ENCODE data around the gene FBXW10B.
"Not testable (repeated sequence)": the region's sequence is repeated elsewhere in the genome, so short reads cannot be mapped to it uniquely, and the experiment has no call there.

The FBXW10B gene

GRCh38 chr17:15650741-15651582 lies 31.5 kb upstream of the FBXW10B start:
- POLR2A ChIA-PET: interaction anchor here (0.8 to 1.2 kb wide), 3 partner anchors 11 to 348 kb away, joined by 5 to 9 read pairs (median 8); partner anchors contain the start of genes TTC19, ZNF286A and ZSWIM7
- CTCF ChIA-PET: interaction anchor here (0.6 to 0.7 kb wide), 3 partner anchors 33 to 620 kb away, joined by 3 read pairs; no protein-coding TSS in a partner anchor
- peak; percentile 2 for DNase-seq (ENCODE audit: extremely low spot score)
- no peak for TF ChIP-seq HDGF (IDR thresholded peaks at IDR 0.05; ENCODE audit: borderline replicate concordance)
- no peak for TF ChIP-seq FOXA1 (IDR thresholded peaks at IDR 0.05)
- TF ChIP-seq ELF4 (IDR thresholded peaks at IDR 0.05): no peak
- no peak for TF ChIP-seq ZNF384 (IDR thresholded peaks at IDR 0.05)
- TF ChIP-seq FOXM1 (IDR thresholded peaks at IDR 0.05; ENCODE audit: borderline replicate concordance): no peak
- no peak for TF ChIP-seq PKNOX1 (IDR thresholded peaks at IDR 0.05)
- TF ChIP-seq ARNT (IDR thresholded peaks at IDR 0.05): no peak
- no peak for TF ChIP-seq LEF1 (IDR thresholded peaks at IDR 0.05; ENCODE audit: borderline replicate concordance)
- no peak for TF ChIP-seq SP1 (IDR thresholded peaks at IDR 0.05)
- no peak for TF ChIP-seq BHLHE40 (IDR thresholded peaks at IDR 0.05; ENCODE audit: borderline replicate concordance)
- no peak for TF ChIP-seq CTBP1 (IDR thresholded peaks at IDR 0.05; ENCODE audit: borderline replicate concordance)
- TF ChIP-seq TARDBP (IDR thresholded peaks at IDR 0.05): no peak
- no peak for TF ChIP-seq NFRKB (IDR thresholded peaks at IDR 0.05)
- TF ChIP-seq SUZ12 (IDR thresholded peaks at IDR 0.05): no peak
- TF ChIP-seq L3MBTL2 (conservative IDR thresholded peaks at IDR 0.05): no peak
- no peak for TF ChIP-seq FOXK2 (IDR thresholded peaks at IDR 0.05)

- ChIA-PET POLR2A (no interaction called here), CTCF (interaction anchor here (0.7 kb wide), 1 partner anchor 127 kb away, joined by 4 read pairs; no protein-coding TSS in a partner anchor)
- peak; percentile 1 for DNase-seq (ENCODE audit: extremely low spot score)
- TF ChIP-seq ELF4 (IDR thresholded peaks at IDR 0.05): no peak
- TF ChIP-seq ARNT (IDR thresholded peaks at IDR 0.05): no peak
- no peak for TF ChIP-seq PKNOX1 (IDR thresholded peaks at IDR 0.05)
- no peak for TF ChIP-seq NFRKB (IDR thresholded peaks at IDR 0.05)
- TF ChIP-seq TARDBP (IDR thresholded peaks at IDR 0.05): no peak
- TF ChIP-seq LEF1 (IDR thresholded peaks at IDR 0.05; ENCODE audit: borderline replicate concordance): no peak
- TF ChIP-seq BHLHE40 (IDR thresholded peaks at IDR 0.05; ENCODE audit: borderline replicate concordance): no peak
- no peak for TF ChIP-seq CTBP1 (IDR thresholded peaks at IDR 0.05; ENCODE audit: borderline replicate concordance)
- no peak for TF ChIP-seq SP1 (IDR thresholded peaks at IDR 0.05)
Measured at GRCh38 chr17:15649861-15650421, 30.4 kb upstream of the FBXW10B start.

- POLR2A ChIA-PET: no interaction called here
- DNase-seq (ENCODE audit: extremely low spot score): no peak
- TF ChIP-seq PKNOX1 (IDR thresholded peaks at IDR 0.05) (no peak), L3MBTL2 (conservative IDR thresholded peaks at IDR 0.05) (no peak), FOXA1 (IDR thresholded peaks at IDR 0.05) (no peak), ZNF384 (IDR thresholded peaks at IDR 0.05) (no peak), BHLHE40 (IDR thresholded peaks at IDR 0.05; ENCODE audit: borderline replicate concordance) (no peak)
- CTCF ChIA-PET: no interaction called here
Measured at GRCh38 chr17:15648386-15648785, 28.9 kb upstream of the FBXW10B start.

- POLR2A ChIA-PET; DNase-seq (ENCODE audit: extremely low spot score): not testable (repeated sequence)
- CTCF ChIA-PET: interaction anchor here (0.6 kb wide), 1 partner anchor 347 kb away, joined by 3 read pairs; no protein-coding TSS in a partner anchor
Measured at GRCh38 chr17:15645942-15646312, 26.4 kb upstream of the FBXW10B start.

- CTCF ChIA-PET: interaction anchor here (0.6 kb wide), 1 partner anchor 348 kb away, joined by 3 read pairs; no protein-coding TSS in a partner anchor
- DNase-seq (ENCODE audit: extremely low spot score); POLR2A ChIA-PET: not testable (repeated sequence)
Measured at GRCh38 chr17:15645099-15645941, 25.8 kb upstream of the FBXW10B start.

GRCh38 chr17:15642505-15643251 lies 23.2 kb upstream of the FBXW10B start:
- DNase-seq (ENCODE audit: extremely low spot score); CTCF ChIA-PET; POLR2A ChIA-PET: not testable (repeated sequence)

GRCh38 chr17:15642014-15642413 lies 22.5 kb upstream of the FBXW10B start:
- DNase-seq (ENCODE audit: extremely low spot score); POLR2A ChIA-PET; CTCF ChIA-PET: not testable (repeated sequence)

GRCh38 chr17:15630930-15631453 lies 11.5 kb upstream of the FBXW10B start:
- CTCF ChIA-PET; POLR2A ChIA-PET; DNase-seq (ENCODE audit: extremely low spot score): not testable (repeated sequence)

- POLR2A ChIA-PET; CTCF ChIA-PET; DNase-seq (ENCODE audit: extremely low spot score): not testable (repeated sequence)
Measured at GRCh38 chr17:15629991-15630390, 10.5 kb upstream of the FBXW10B start.

- CTCF ChIA-PET: interaction anchor here (0.6 kb wide), 1 partner anchor 88 kb away, joined by 3 read pairs; no protein-coding TSS in a partner anchor
- POLR2A ChIA-PET: not testable (repeated sequence)
Measured at GRCh38 chr17:15623661-15624209, 4.2 kb upstream of the FBXW10B start.

More at GRCh38 chr17:15623661-15624209, 4.2 kb upstream of the FBXW10B start:
- DNase-seq (ENCODE audit: extremely low spot score): not testable (repeated sequence)
